Measurements from ENCODE around the gene STK32C. TPM values are rescaled to one million over a fixed set of nuclear protein-coding genes. Genes with fewer than 3 reads are reported as not detected.

Gene STK32C
- total RNA-seq, 1 donor from 2014 or later = 12.2 TPM

GRCh38 chr10:132237871-132238270, 69.9 kb downstream of the STK32C start:
- Histone ChIP-seq H3K27me3 (ENCODE audit: control insufficient read depth, insufficient read depth, low read length) (no peaks in the 10 kb centered on the region), H3K4me3 (ENCODE audit: low read depth, low read length) (no peak overlapping the region), H3K36me3 (ENCODE audit: control insufficient read depth, insufficient read depth, low read length) (no peaks in the 10 kb centered on the region)
- TF ChIP-seq CTCF (IDR thresholded peaks at IDR 0.05; ENCODE audit: insufficient read depth, low read length, poor library complexity, severe bottlenecking) = no peak
- DNase-seq (ENCODE audit: low read depth) = no peak

- H3K27me3 ChIP-seq (ENCODE audit: control insufficient read depth, insufficient read depth, low read length) = no peaks in the 10 kb centered on the region
- no peaks in the 10 kb centered on the region for H3K36me3 ChIP-seq (ENCODE audit: control insufficient read depth, insufficient read depth, low read length)
- no peak for DNase-seq (ENCODE audit: low read depth)
- TF ChIP-seq CTCF (IDR thresholded peaks at IDR 0.05; ENCODE audit: insufficient read depth, low read length, poor library complexity, severe bottlenecking) = no peak
- H3K4me3 ChIP-seq (ENCODE audit: low read depth, low read length) = no peak overlapping the region
These were observed 70.4 kb downstream of the STK32C start for GRCh38 chr10:132237396-132237795.

GRCh38 chr10:132236881-132237280, 70.9 kb downstream of the STK32C start:
- no peak overlapping the region for H3K4me3 ChIP-seq (ENCODE audit: low read depth, low read length)
- DNase-seq (ENCODE audit: low read depth) = no peak
- no peaks in the 10 kb centered on the region for H3K36me3 ChIP-seq (ENCODE audit: control insufficient read depth, insufficient read depth, low read length)
- no peak for TF ChIP-seq CTCF (IDR thresholded peaks at IDR 0.05; ENCODE audit: insufficient read depth, low read length, poor library complexity, severe bottlenecking)
- H3K27me3 ChIP-seq (ENCODE audit: control insufficient read depth, insufficient read depth, low read length) = no peaks in the 10 kb centered on the region

GRCh38 chr10:132236161-132236560, 71.6 kb downstream of the STK32C start:
- TF ChIP-seq CTCF (IDR thresholded peaks at IDR 0.05; ENCODE audit: insufficient read depth, low read length, poor library complexity, severe bottlenecking) = no peak
- H3K36me3 ChIP-seq (ENCODE audit: control insufficient read depth, insufficient read depth, low read length) = no peaks in the 10 kb centered on the region

GRCh38 chr10:132234860-132235259, 72.9 kb downstream of the STK32C start:
- no peak for DNase-seq (ENCODE audit: low read depth)
- H3K36me3 ChIP-seq (ENCODE audit: control insufficient read depth, insufficient read depth, low read length) = no peaks in the 10 kb centered on the region
- TF ChIP-seq CTCF (IDR thresholded peaks at IDR 0.05; ENCODE audit: insufficient read depth, low read length, poor library complexity, severe bottlenecking) = no peak
- no peak overlapping the region for H3K4me3 ChIP-seq (ENCODE audit: low read depth, low read length)
- no peaks in the 10 kb centered on the region for H3K27me3 ChIP-seq (ENCODE audit: control insufficient read depth, insufficient read depth, low read length)

More at GRCh38 chr10:132236161-132236560, 71.6 kb downstream of the STK32C start:
- DNase-seq (ENCODE audit: low read depth) = no peak
- Histone ChIP-seq H3K4me3 (ENCODE audit: low read depth, low read length) (no peak overlapping the region), H3K27me3 (ENCODE audit: control insufficient read depth, insufficient read depth, low read length) (no peaks in the 10 kb centered on the region)

- H3K27me3 ChIP-seq (ENCODE audit: control insufficient read depth, insufficient read depth, low read length) = no peaks in the 10 kb centered on the region
- H3K36me3 ChIP-seq (ENCODE audit: control insufficient read depth, insufficient read depth, low read length) = no peaks in the 10 kb centered on the region
- TF ChIP-seq CTCF (IDR thresholded peaks at IDR 0.05; ENCODE audit: insufficient read depth, low read length, poor library complexity, severe bottlenecking) = no peak
- DNase-seq (ENCODE audit: low read depth) = no peak
- H3K4me3 ChIP-seq (ENCODE audit: low read depth, low read length) = no peak overlapping the region
These were observed 74.2 kb downstream of the STK32C start for GRCh38 chr10:132233501-132234085.

Measured in kidney epithelial cell (primary cell).